ENCODE data around the gene OBSCN.

OBSCN gene

DNA sequence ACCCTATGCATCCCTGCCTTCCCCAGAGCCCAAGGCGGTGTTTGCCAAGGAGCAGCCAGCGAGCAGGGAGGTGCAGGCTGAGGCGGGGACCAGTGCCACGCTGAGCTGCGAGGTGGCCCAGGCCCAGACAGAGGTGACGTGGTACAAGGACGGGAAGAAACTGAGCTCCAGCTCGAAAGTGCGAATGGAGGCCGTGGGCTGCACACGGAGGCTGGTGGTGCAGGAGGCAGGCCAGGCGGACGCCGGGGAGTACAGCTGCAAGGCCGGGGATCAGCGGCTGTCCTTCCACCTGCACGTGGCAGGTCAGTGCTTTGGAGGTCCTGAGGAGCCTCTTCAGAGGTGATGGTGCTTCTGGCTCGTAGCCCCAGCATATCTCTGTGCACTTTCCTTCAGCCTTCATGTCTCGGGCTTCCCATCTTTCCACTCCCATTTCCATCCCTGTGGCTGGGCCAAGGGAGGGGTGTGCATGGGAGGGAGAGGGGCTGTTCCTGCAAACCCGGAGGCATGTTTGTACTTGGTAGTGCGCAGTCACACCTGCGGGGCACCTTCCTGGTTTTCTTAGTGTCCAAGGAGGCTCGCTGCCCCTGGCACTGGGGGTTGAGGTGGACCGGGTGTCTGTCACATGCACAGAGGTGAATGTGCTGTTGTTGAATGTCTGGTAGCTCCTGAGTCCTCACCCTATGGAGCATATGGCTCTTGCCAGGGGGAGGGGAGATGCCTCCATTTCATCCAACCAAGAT is 56.4 kb downstream of the OBSCN start:
- TF ChIP-seq FOXP2 (optimal IDR thresholded peaks at IDR 0.05; ENCODE audit: borderline replicate concordance, extremely low read depth, extremely low read length, insufficient read depth), result no peak
- no peak for TF ChIP-seq TAF1 (IDR thresholded peaks at IDR 0.05; ENCODE audit: borderline replicate concordance, insufficient read depth, low read length)
- no peak for TF ChIP-seq POLR2AphosphoS5 (IDR thresholded peaks at IDR 0.05; ENCODE audit: low read depth, low read length)
- TF ChIP-seq SIN3A (IDR thresholded peaks at IDR 0.05; ENCODE audit: borderline replicate concordance, insufficient read depth, low read length), result no peak
- TF ChIP-seq REST (IDR thresholded peaks at IDR 0.05; ENCODE audit: insufficient read depth in 1 of 2, low read depth in 2 of 2, low read length in 2 of 2), result no peak

GRCh38 chr1:228265167-228265566 is 57.3 kb downstream of the OBSCN start:
- TF ChIP-seq POLR2AphosphoS5 (IDR thresholded peaks at IDR 0.05; ENCODE audit: low read depth, low read length), result no peak
- no peak for TF ChIP-seq TAF1 (IDR thresholded peaks at IDR 0.05; ENCODE audit: borderline replicate concordance, insufficient read depth, low read length)
- TF ChIP-seq REST (IDR thresholded peaks at IDR 0.05; ENCODE audit: insufficient read depth in 1 of 2, low read depth in 2 of 2, low read length in 2 of 2), result no peak
- TF ChIP-seq FOXP2 (optimal IDR thresholded peaks at IDR 0.05; ENCODE audit: borderline replicate concordance, extremely low read depth, extremely low read length, insufficient read depth), result no peak
- TF ChIP-seq SIN3A (IDR thresholded peaks at IDR 0.05; ENCODE audit: borderline replicate concordance, insufficient read depth, low read length), result no peak

- no peak for TF ChIP-seq POLR2AphosphoS5 (IDR thresholded peaks at IDR 0.05; ENCODE audit: low read depth, low read length)
- TF ChIP-seq REST (IDR thresholded peaks at IDR 0.05; ENCODE audit: insufficient read depth in 1 of 2, low read depth in 2 of 2, low read length in 2 of 2), result no peak
- no peak for TF ChIP-seq SIN3A (IDR thresholded peaks at IDR 0.05; ENCODE audit: borderline replicate concordance, insufficient read depth, low read length)
- TF ChIP-seq TAF1 (IDR thresholded peaks at IDR 0.05; ENCODE audit: borderline replicate concordance, insufficient read depth, low read length), result no peak
- TF ChIP-seq FOXP2 (optimal IDR thresholded peaks at IDR 0.05; ENCODE audit: borderline replicate concordance, extremely low read depth, extremely low read length, insufficient read depth), result no peak
Measured at GRCh38 chr1:228267962-228268880, 60.4 kb downstream of the OBSCN start.

GRCh38 chr1:228268881-228269265 is 61.0 kb downstream of the OBSCN start:
- TF ChIP-seq REST (IDR thresholded peaks at IDR 0.05; ENCODE audit: insufficient read depth in 1 of 2, low read depth in 2 of 2, low read length in 2 of 2) (no peak), SIN3A (IDR thresholded peaks at IDR 0.05; ENCODE audit: borderline replicate concordance, insufficient read depth, low read length) (no peak), FOXP2 (optimal IDR thresholded peaks at IDR 0.05; ENCODE audit: borderline replicate concordance, extremely low read depth, extremely low read length, insufficient read depth) (no peak), TAF1 (IDR thresholded peaks at IDR 0.05; ENCODE audit: borderline replicate concordance, insufficient read depth, low read length) (no peak), POLR2AphosphoS5 (IDR thresholded peaks at IDR 0.05; ENCODE audit: low read depth, low read length) (no peak)
